ENCODE measurements around the gene CHD2.

Gene CHD2

GRCh38 chr15:93046120-93046519 lies 146.0 kb downstream of the CHD2 start:
- Histone ChIP-seq H3K4me1 (no peaks in the 10 kb centered on the region), H3K4me2 (ENCODE audit: low read length) (no peak overlapping the region), H3K4me3 (ENCODE audit: low read depth, low read length) (no peak overlapping the region), H3K9me3 (ENCODE audit: control insufficient read depth, low read length) (no peaks in the 10 kb centered on the region), H3K27ac (no peak overlapping the region), H3K9ac (no peak overlapping the region), H3K27me3 (ENCODE audit: control insufficient read depth, insufficient read depth, low read length) (no peaks in the 10 kb centered on the region), H3K79me2 (no peaks in the 10 kb centered on the region), H3K36me3 (ENCODE audit: control insufficient read depth, insufficient read depth, low read length) (no peaks in the 10 kb centered on the region), H2AFZ (no peak overlapping the region)
- TF ChIP-seq CTCF (IDR thresholded peaks at IDR 0.05), result no peak

- Histone ChIP-seq H3K27ac (no peak overlapping the region), H3K9me3 (ENCODE audit: control insufficient read depth, low read length) (no peaks in the 10 kb centered on the region), H3K9ac (no peak overlapping the region), H3K36me3 (ENCODE audit: control insufficient read depth, insufficient read depth, low read length) (no peaks in the 10 kb centered on the region), H3K79me2 (no peaks in the 10 kb centered on the region), H3K4me1 (no peaks in the 10 kb centered on the region), H3K27me3 (ENCODE audit: control insufficient read depth, insufficient read depth, low read length) (no peaks in the 10 kb centered on the region), H3K4me2 (ENCODE audit: low read length) (no peak overlapping the region), H2AFZ (no peak overlapping the region), H3K4me3 (ENCODE audit: low read depth, low read length) (no peak overlapping the region)
- TF ChIP-seq CTCF (IDR thresholded peaks at IDR 0.05), result no peak
Observed at GRCh38 chr15:93046721-93047120, 146.6 kb downstream of the CHD2 start.

GRCh38 chr15:93047621-93048425 lies 147.7 kb downstream of the CHD2 start:
- Histone ChIP-seq H3K79me2 (no peaks in the 10 kb centered on the region), H3K9ac (no peak overlapping the region), H2AFZ (no peak overlapping the region), H3K27ac (no peak overlapping the region), H3K4me2 (ENCODE audit: low read length) (no peak overlapping the region), H3K27me3 (ENCODE audit: control insufficient read depth, insufficient read depth, low read length) (no peaks in the 10 kb centered on the region), H3K9me3 (ENCODE audit: control insufficient read depth, low read length) (no peaks in the 10 kb centered on the region), H3K4me3 (ENCODE audit: low read depth, low read length) (no peak overlapping the region), H3K4me1 (no peaks in the 10 kb centered on the region), H3K36me3 (ENCODE audit: control insufficient read depth, insufficient read depth, low read length) (no peaks in the 10 kb centered on the region)
- TF ChIP-seq CTCF (IDR thresholded peaks at IDR 0.05), result no peak

GRCh38 chr15:93048426-93048721 lies 148.2 kb downstream of the CHD2 start:
- Histone ChIP-seq H3K9ac (no peak overlapping the region), H3K4me3 (ENCODE audit: low read depth, low read length) (no peak overlapping the region), H3K27me3 (ENCODE audit: control insufficient read depth, insufficient read depth, low read length) (no peaks in the 10 kb centered on the region), H3K36me3 (ENCODE audit: control insufficient read depth, insufficient read depth, low read length) (no peaks in the 10 kb centered on the region), H3K79me2 (no peaks in the 10 kb centered on the region), H3K27ac (no peak overlapping the region), H3K4me1 (no peaks in the 10 kb centered on the region), H3K9me3 (ENCODE audit: control insufficient read depth, low read length) (no peaks in the 10 kb centered on the region), H3K4me2 (ENCODE audit: low read length) (no peak overlapping the region), H2AFZ (no peak overlapping the region)
- no peak for TF ChIP-seq CTCF (IDR thresholded peaks at IDR 0.05)

GRCh38 chr15:93048759-93049161 lies 148.6 kb downstream of the CHD2 start:
- H3K27me3 ChIP-seq (ENCODE audit: control insufficient read depth, insufficient read depth, low read length), result no peaks in the 10 kb centered on the region
- no peak overlapping the region for H2AFZ ChIP-seq
- no peak overlapping the region for H3K9ac ChIP-seq
- no peak overlapping the region for H3K27ac ChIP-seq
- H3K79me2 ChIP-seq, result no peaks in the 10 kb centered on the region
- H3K4me1 ChIP-seq, result no peaks in the 10 kb centered on the region
- H3K4me2 ChIP-seq (ENCODE audit: low read length), result no peak overlapping the region
- H3K9me3 ChIP-seq (ENCODE audit: control insufficient read depth, low read length), result no peaks in the 10 kb centered on the region
- TF ChIP-seq CTCF (IDR thresholded peaks at IDR 0.05), result no peak
- H3K36me3 ChIP-seq (ENCODE audit: control insufficient read depth, insufficient read depth, low read length), result no peaks in the 10 kb centered on the region
- no peak overlapping the region for H3K4me3 ChIP-seq (ENCODE audit: low read depth, low read length)

All from parathyroid adenoma (tissue), 2 donors.